GM12878 (cell line): ENCODE measurements around the gene CCNL2. TPM values are rescaled to one million over a fixed set of nuclear protein-coding genes. Genes with fewer than 3 reads are reported as not detected.

ENCODE experiments used
- ATAC-seq: fragments of 200-7000 bp; cut with Tn5 transposase; 3 replicates; pipeline ENCODE4 v1.9.1; 2020; ENCODE audit warnings: mild to moderate bottlenecking, moderate library complexity
- BruUV-seq: library from RNA; stranded (reverse); fragments of 400-500 nt; replicated peaks from 2 replicates; lab custom pipeline; 2021; lab: Mats Ljungman, UMichigan
- CTCF ChIA-PET: fragments of 300-600 bp; sonication (Branson Sonifier 250); formaldehyde crosslinking; extraction: SDS; loops from one replicate; lab custom pipeline; 2021; ENCODE audit warnings: inconsistent platforms; lab: Yijun Ruan, JAX
- POLR2A ChIA-PET: fragments of 350-600 bp; formaldehyde crosslinking; extraction: SDS; loops from one replicate; lab custom pipeline; 2021; ENCODE audit warnings: inconsistent platforms; lab: Charles Lee
- RAD21 ChIA-PET: fragments of 300-600 bp; sonication (Branson Sonifier 250); formaldehyde crosslinking; loops from one replicate; lab custom pipeline; 2023; ENCODE audit warnings: antibody characterized with exemption; ENCODE audit not compliant: unreplicated experiment; lab: Charles Lee
- SMC1A ChIA-PET: fragments of 300-600 bp; sonication (Branson Sonifier 250); formaldehyde crosslinking; loops from one replicate; lab custom pipeline; 2023; ENCODE audit not compliant: unreplicated experiment, uncharacterized antibody; lab: Charles Lee
- DNase-seq: peaks from one replicate; pipeline ENCODE4 v3.0.0-alpha.2; 2011; ENCODE audit warnings: low read depth, low spot score
- FAIRE-seq: peaks from 3 replicates; lab custom pipeline; 2011; peaks lifted over from hg19 to GRCh38; lab: Jason Lieb, UNC
- H2AFZ ChIP-seq: 2 replicates; pipeline ENCODE4 v1.6.0; 2011; ENCODE audit warnings: low read depth, low read length, control low read depth; ENCODE audit not compliant: control insufficient read depth
- H3K27ac ChIP-seq: 2 replicates; pipeline ENCODE4 v1.5.1; 2011; ENCODE audit warnings: control low read depth; ENCODE audit not compliant: control insufficient read depth, insufficient read depth
- H3K27me3 ChIP-seq, 2 experiments: replicated peaks in 1 of 2; 2 replicates each; pipeline versions ENCODE4 v1.6.0 to v1.6.1; 2011; ENCODE audit warnings: low read length in 1 of 2; ENCODE audit not compliant: control insufficient read depth in 2 of 2, insufficient read depth in 2 of 2
- H3K36me3 ChIP-seq, 2 experiments: 2 replicates each; pipeline ENCODE4 v1.5.1; 2011; ENCODE audit warnings: low read length in 1 of 2; ENCODE audit not compliant: control insufficient read depth in 2 of 2, insufficient read depth in 2 of 2
- H3K4me1 ChIP-seq: 2 replicates; pipeline ENCODE4 v1.6.1; 2011; ENCODE audit warnings: mild to moderate bottlenecking, low read length, moderate library complexity, mixed read lengths; ENCODE audit not compliant: control insufficient read depth, insufficient read depth
- H3K4me2 ChIP-seq: 2 replicates; pipeline ENCODE4 v1.6.0; 2011; ENCODE audit warnings: control low read depth; ENCODE audit not compliant: control insufficient read depth, insufficient read depth
- H3K4me3 ChIP-seq: fragments of 200-600 bp; sonication (generic); 2 replicates; pipeline ENCODE4 v1.5.1; 2016
- H3K79me2 ChIP-seq: 2 replicates; pipeline ENCODE4 v1.6.0; 2011; ENCODE audit warnings: low read length; ENCODE audit not compliant: control insufficient read depth, insufficient read depth
- H3K9ac ChIP-seq: 2 replicates; pipeline ENCODE4 v1.8.0; 2011; ENCODE audit warnings: low read length, control low read depth, mixed read lengths; ENCODE audit not compliant: control insufficient read depth, insufficient read depth
- H3K9me3 ChIP-seq: replicated peaks from 3 replicates; pipeline ENCODE4 v1.5.1; 2011; ENCODE audit warnings: mild to moderate bottlenecking, low read length; ENCODE audit not compliant: control insufficient read depth, insufficient read depth
- H4K20me1 ChIP-seq: 2 replicates; pipeline ENCODE4 v1.6.0; 2011; ENCODE audit not compliant: control insufficient read depth, insufficient read depth
- IRF5 ChIP-seq: fragments of 450-650 bp; IDR thresholded peaks from 2 replicates; pipeline ENCODE4 v1.6.1; 2017; ENCODE audit warnings: borderline replicate concordance
- KAT2A ChIP-seq: conservative IDR thresholded peaks from 2 replicates; pipeline ENCODE4 v1.6.1; 2011; ENCODE audit warnings: low read depth, low read length; ENCODE audit not compliant: control insufficient read depth
- MXI1 ChIP-seq: fragments of 150-350 bp; IDR thresholded peaks from 2 replicates; pipeline ENCODE4 v1.6.1; 2011; ENCODE audit warnings: low read depth, mild to moderate bottlenecking, inconsistent platforms, low read length, improper control_type of control experiment
- NFYA ChIP-seq: IDR thresholded peaks from 2 replicates; pipeline ENCODE4 v1.6.1; 2011; ENCODE audit warnings: low read depth, mild to moderate bottlenecking, low read length, improper control_type of control experiment, borderline replicate concordance
- PRDM15 ChIP-seq: fragments of 450-650 bp; formaldehyde crosslinking; IDR thresholded peaks from 2 replicates; pipeline ENCODE4 v1.4.0; 2020; ENCODE audit warnings: mild to moderate bottlenecking, moderate library complexity
- WGBS: methylation state at CpG from one replicate; pipeline ENCODE4 v1.1.6; 2016; ENCODE audit warnings: low lambda C conversion rate; ENCODE audit not compliant: insufficient replicate concordance, insufficient coverage; ENCODE audit errors: missing lambda C conversion rate; 5-methylcytosine and 5-hydroxymethylcytosine counted together
- in situ Hi-C: fragments of 300-500 bp; cut with MboI; formaldehyde crosslinking; loops from 9 replicates; pipeline ENCODE4 v1.14.3; 2018; ENCODE audit warnings: mixed read lengths
- intact Hi-C: fragments of 100-400 bp; cut with micrococcal nuclease; formaldehyde crosslinking; loops from one replicate; pipeline ENCODE4 v1.14.2; 2022; ENCODE audit not compliant: unreplicated experiment
- polyA plus RNA-seq, 11 experiments: library from polyadenylated mRNA; depleted of rRNA in 4 of 11; unstranded in 6 of 11; stranded (reverse) in 5 of 11; fragments of >200 nt; fragmentation: Nextera tagmentation in 4 of 11; fragmentation: Illumina TruSeq in 1 of 11; extraction: Ambion mirVana in 4 of 11; extraction: Trizol in 1 of 11; gene quantifications; 1 replicate in 1 of 11; 2 replicates in 10 of 11; pipeline versions ENCODE4 v1.2.1 to v1.2.3, GENCODE V29; 2011 to 2016; ENCODE audit warnings: inconsistent platforms in 2 of 11, missing spikeins in 2 of 11, low read depth in 1 of 11
- total RNA-seq, 4 experiments: library from RNA; depleted of rRNA in 3 of 4; stranded (reverse); fragments of >200 nt in 3 of 4; fragmentation: Illumina TruSeq in 1 of 4; extraction: Trizol in 1 of 4; gene quantifications; 2 replicates each; pipeline versions ENCODE4 v1.2.1 to v1.2.3, GENCODE V29; 2013 to 2021
- TF ChIP-seq, protein P1 (sequence below): IDR thresholded peaks from 2 replicates; pipeline ENCODE4 v1.6.1; 2011; ENCODE audit warnings: borderline replicate concordance, low read depth, mild to moderate bottlenecking, moderate library complexity, low read length; ENCODE audit not compliant: insufficient read depth, poor library complexity, severe bottlenecking
- TF ChIP-seq, protein P2 (sequence below): IDR thresholded peaks from 2 replicates; pipeline ENCODE4 v1.6.1; 2011; ENCODE audit warnings: mild to moderate bottlenecking, low read depth, low read length, moderate library complexity; ENCODE audit not compliant: insufficient replicate concordance
- TF ChIP-seq, protein P3 (sequence below): fragments of 450-650 bp; IDR thresholded peaks from 2 replicates; pipeline ENCODE4 v1.6.1; 2017; ENCODE audit warnings: mild to moderate bottlenecking

CCNL2 gene
- total and polyA plus RNA-seq, 10 of the 15 experiments (the other 5 are each of a cell fraction or from before 2014, with no cell fraction given): 2.1 to 143 (median 101) TPM

- TF ChIP-seq IRF5: no peak
- TF ChIP-seq KAT2A: no peak
- TF ChIP-seq MXI1: no peak
These were observed 7.1 kb upstream of the CCNL2 start (continued) for GRCh38 chr1:1406101-1406820.

DNA sequence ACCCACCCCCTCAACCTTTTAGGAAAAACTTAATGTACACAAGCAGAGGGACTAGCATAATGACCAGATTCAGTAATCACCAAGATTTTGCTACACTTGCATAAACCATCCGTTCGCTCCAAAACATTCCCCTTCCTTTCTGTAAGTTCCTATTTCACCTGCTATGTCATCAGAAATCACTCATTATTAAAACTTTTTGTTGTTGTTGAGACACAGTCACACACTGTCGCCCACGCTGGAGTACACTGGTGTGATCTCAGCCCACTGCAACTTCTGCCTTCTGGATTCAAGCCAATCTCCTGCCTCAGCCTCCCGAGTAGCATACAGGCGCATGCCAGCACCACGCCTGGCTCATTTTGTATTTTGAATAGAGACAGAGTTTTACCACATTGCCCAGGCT, 4.5 kb upstream of the CCNL2 start:
- Histone ChIP-seq H3K79me2 (peaks cover 73% of the 10 kb centered on the region), H2AFZ (no peak overlapping the region), H3K4me1 (peaks cover 24% of the 10 kb centered on the region), H3K4me2 (no peak overlapping the region), H3K9me3 (no peaks in the 10 kb centered on the region), H3K9ac (no peak overlapping the region), H3K4me3 (no peak overlapping the region), H3K36me3 (peaks cover 11 to 22% of the 10 kb centered on the region in 2 experiments), H3K27me3 (no peaks in the 10 kb centered on the region), H4K20me1 (no peaks in the 10 kb centered on the region; the same call in 1 of the 2 replicates), H3K27ac (no peak overlapping the region)
- RAD21 ChIA-PET: no interaction called here
- no TSS peak for BruUV-seq
- SMC1A ChIA-PET: no interaction called here
- CTCF ChIA-PET: no interaction called here
- no peak for FAIRE-seq
- no peak for DNase-seq
- no peak for ATAC-seq
- in situ Hi-C loops (loop anchor here (5.0 kb wide), 1 partner anchor 104 kb away; no protein-coding TSS in a partner anchor), intact Hi-C loops (no loop called here)
- 98% methylated on average over 7 of the region's 7 CpGs for WGBS
- POLR2A ChIA-PET: no interaction called here
- TF ChIP-seq NFYA (no peak), PRDM15 (no peak)
- TF ChIP-seq, protein P1, sequence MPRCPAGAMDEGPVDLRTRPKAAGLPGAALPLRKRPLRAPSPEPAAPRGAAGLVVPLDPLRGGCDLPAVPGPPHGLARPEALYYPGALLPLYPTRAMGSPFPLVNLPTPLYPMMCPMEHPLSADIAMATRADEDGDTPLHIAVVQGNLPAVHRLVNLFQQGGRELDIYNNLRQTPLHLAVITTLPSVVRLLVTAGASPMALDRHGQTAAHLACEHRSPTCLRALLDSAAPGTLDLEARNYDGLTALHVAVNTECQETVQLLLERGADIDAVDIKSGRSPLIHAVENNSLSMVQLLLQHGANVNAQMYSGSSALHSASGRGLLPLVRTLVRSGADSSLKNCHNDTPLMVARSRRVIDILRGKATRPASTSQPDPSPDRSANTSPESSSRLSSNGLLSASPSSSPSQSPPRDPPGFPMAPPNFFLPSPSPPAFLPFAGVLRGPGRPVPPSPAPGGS: peak; percentile 85
- TF ChIP-seq, protein P2, sequence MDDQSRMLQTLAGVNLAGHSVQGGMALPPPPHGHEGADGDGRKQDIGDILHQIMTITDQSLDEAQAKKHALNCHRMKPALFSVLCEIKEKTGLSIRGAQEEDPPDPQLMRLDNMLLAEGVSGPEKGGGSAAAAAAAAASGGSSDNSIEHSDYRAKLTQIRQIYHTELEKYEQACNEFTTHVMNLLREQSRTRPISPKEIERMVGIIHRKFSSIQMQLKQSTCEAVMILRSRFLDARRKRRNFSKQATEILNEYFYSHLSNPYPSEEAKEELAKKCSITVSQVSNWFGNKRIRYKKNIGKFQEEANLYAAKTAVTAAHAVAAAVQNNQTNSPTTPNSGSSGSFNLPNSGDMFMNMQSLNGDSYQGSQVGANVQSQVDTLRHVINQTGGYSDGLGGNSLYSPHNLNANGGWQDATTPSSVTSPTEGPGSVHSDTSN: peak; percentile 41
- TF ChIP-seq, protein P3, sequence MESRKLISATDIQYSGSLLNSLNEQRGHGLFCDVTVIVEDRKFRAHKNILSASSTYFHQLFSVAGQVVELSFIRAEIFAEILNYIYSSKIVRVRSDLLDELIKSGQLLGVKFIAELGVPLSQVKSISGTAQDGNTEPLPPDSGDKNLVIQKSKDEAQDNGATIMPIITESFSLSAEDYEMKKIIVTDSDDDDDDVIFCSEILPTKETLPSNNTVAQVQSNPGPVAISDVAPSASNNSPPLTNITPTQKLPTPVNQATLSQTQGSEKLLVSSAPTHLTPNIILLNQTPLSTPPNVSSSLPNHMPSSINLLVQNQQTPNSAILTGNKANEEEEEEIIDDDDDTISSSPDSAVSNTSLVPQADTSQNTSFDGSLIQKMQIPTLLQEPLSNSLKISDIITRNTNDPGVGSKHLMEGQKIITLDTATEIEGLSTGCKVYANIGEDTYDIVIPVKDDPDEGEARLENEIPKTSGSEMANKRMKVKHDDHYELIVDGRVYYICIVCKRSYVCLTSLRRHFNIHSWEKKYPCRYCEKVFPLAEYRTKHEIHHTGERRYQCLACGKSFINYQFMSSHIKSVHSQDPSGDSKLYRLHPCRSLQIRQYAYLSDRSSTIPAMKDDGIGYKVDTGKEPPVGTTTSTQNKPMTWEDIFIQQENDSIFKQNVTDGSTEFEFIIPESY: no peak
